Breast epithelium (tissue), 3 donors: ENCODE measurements around the gene ARPC4.
"Not testable (repeated sequence)": the region's sequence is repeated elsewhere in the genome, so short reads cannot be mapped to it uniquely, and the experiment has no call there.

Experiments
- CTCF ChIP-seq, 3 donors: fragments of 450-650 bp; IDR thresholded peaks; one replicate each; pipeline ENCODE4 v1.5.1; 2016 to 2017; ENCODE audit warnings: antibody characterized with exemption in 3 of 3, mild to moderate bottlenecking in 3 of 3, moderate library complexity in 3 of 3
- POLR2A ChIP-seq: fragments of 450-650 bp; IDR thresholded peaks from one replicate; pipeline ENCODE4 v1.6.1; 2016; ENCODE audit warnings: antibody characterized with exemption, mild to moderate bottlenecking, moderate library complexity

DNA sequence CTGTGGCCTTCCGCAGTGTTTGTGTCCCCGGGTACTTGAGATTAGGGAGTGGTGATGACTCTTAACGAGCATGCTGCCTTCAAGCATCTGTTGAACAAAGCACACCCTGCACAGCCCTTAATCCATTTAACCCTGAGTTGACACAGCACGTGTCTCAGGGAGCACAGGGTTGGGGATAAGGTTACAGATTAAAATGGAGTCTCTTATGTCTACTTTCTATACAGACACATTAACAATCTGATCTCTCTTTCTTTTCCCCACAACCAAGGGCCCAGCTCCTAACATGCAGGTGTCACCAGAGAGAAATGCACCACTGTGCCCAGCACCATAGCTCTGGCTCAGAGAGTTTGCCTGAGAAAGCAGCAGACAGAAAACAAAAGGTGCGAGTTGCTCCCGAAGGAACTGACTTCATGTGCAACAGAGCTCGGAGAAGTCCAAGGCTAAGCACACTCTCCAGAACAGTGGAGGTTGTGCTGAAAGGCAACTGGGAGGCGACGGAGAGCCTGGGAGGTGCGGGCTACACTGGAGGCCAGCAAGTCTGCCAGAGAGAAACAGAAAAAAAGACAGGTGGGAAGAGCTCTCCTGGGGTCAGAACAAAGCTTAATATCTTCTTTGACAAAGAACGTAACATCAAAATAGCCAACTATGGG lies 61.5 kb downstream of the ARPC4 start:
- not testable (repeated sequence) for TF ChIP-seq POLR2A; CTCF (IDR thresholded peaks at IDR 0.05)
